Measurements from ENCODE around the gene GSTM1.
"Not testable (repeated sequence)": the region's sequence is repeated elsewhere in the genome, so short reads cannot be mapped to it uniquely, and the experiment has no call there.

Gene GSTM1

DNA sequence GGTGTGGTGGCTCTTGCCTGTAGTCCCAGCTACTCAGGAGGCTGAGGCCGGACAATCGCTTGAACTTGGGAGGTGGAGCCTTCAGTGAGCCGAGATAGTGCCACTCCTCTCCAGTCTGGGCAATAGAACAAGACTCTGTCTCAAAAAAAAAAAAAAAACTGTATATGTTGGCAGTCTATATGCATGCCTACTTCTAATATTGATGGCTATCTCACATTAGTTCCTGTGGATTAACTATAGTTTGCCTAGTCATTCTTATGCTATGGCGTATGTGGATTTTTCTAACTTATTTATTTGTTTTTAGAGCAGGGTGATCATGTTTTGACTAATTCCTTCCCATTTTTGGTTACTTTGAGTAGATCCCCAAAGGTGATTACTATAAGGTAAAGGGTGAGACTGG lies 9.4 kb downstream of the GSTM1 start:
- in situ Hi-C loops (cut with MboI; ENCODE audit: low sequenced_read_pairs), result no loop called here

DNA sequence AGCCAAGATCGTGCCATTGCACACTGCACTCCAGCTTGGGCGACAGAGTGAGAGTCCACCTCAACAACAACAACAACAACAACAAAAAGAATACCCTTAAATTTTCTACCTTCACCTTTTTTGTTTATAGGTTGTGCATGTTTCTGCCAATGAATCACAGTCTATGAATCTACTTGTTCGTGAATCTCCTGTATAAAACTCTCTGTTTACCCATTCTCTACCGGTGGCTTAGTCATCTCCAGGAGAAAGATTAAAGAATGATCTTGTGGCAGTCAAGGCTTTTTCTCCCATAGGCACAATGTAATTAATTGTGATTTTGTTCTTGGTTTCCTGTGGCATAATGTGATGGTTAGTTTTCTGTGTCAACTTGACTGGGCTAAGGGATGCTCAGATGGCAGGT lies 10.2 kb downstream of the GSTM1 start:
- in situ Hi-C loops (cut with MboI; ENCODE audit: low sequenced_read_pairs), result not testable (repeated sequence)

DNA sequence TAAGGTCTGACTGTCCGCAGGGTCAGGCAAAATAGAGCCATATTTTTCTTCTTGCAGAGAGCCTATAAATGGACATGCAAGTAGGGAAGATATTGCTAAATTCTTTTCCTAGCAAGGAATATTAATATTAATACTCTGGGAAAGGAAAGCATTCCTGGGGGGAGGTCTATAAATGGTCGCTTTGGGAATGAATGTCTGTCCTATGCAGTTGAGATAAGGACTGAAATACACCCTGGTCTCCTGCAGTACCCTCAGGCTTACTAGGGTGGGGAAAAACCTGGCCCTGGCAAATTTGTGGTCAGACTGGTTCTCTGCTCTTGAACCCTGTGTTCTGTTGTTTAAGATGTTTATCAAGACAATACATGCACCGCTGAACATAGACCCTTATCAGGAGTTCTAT lies 15.3 kb downstream of the GSTM1 start:
- in situ Hi-C loops (cut with MboI; ENCODE audit: low sequenced_read_pairs), result not testable (repeated sequence)

DNA sequence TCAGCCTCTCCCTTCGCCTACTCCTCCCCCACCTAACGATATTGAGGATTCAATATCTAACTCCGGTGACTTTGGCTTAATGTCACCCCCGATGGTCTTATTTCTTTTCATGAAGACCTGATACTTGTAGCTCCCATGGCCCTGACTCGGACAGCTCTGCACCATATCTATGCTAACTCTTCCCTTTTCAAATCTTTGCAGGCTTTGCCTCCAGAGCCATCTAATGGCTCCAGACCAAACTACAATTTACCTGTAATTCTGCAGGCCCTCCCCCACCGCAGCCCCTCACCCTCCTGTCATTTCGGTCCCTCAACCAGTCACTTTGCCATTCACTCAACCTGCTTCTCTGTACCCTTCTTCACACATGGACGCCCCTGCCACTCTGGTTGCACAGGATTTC lies 16.6 kb downstream of the GSTM1 start:
- in situ Hi-C loops (cut with MboI; ENCODE audit: low sequenced_read_pairs), result no loop called here

DNA sequence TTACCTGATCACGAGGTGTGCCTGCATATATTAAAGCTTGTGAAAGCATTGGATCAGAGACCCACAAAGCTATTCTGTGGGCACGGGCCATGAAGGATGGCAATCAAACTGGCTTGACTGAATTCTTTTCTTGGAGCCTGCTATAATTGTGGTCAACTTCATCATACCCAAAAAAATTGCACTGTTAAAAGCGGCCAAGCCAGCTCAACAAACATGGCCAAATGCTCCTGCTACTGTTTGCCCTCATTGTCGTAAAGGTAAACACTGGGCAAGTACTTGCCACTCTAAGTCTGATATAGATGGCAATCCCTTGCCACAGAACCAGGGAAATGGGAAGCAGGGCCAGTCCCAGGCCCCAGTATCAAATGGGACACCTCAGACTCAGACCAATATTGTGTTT lies 17.8 kb downstream of the GSTM1 start:
- in situ Hi-C loops (cut with MboI; ENCODE audit: low sequenced_read_pairs), result no loop called here

DNA sequence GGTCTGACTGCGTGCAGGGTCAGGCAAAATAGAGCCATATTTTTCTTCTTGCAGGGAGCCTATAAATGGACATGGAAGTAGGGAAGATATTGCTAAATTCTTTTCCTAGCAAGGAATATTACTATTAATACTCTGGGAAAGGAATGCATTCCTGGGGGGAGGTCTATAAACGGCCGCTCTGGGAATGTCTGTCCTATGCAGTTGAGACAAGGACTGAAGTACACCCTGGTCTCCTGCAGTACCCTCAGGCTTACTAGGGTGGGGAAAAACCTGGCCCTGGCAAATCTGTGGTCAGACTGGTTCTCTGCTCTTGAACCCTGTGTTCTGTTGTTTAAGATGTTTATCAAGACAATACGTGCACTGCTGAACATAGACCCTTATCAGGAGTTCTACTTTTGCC lies 21.3 kb downstream of the GSTM1 start:
- in situ Hi-C loops (cut with MboI; ENCODE audit: low sequenced_read_pairs), result not testable (repeated sequence)

DNA sequence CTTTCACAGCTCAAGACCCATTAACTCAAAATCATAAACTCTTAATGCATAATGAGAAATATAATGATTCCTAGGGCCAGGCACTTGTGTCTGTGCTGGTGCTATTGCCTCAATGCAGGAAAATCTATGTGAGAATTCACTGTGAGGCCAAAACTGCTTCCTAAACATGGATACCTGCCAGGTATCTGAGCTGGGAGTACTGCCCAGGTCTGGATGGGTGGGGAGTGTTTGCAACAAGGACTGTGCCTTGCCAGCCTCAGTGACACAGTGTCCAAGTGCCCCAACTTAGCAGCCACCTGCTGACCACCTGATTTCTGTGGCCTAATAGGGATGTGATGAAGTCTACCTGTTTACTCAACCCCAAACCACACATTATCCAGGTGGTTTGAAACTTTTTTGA lies 22.2 kb downstream of the GSTM1 start:
- in situ Hi-C loops (cut with MboI; ENCODE audit: low sequenced_read_pairs), result not testable (repeated sequence)

DNA sequence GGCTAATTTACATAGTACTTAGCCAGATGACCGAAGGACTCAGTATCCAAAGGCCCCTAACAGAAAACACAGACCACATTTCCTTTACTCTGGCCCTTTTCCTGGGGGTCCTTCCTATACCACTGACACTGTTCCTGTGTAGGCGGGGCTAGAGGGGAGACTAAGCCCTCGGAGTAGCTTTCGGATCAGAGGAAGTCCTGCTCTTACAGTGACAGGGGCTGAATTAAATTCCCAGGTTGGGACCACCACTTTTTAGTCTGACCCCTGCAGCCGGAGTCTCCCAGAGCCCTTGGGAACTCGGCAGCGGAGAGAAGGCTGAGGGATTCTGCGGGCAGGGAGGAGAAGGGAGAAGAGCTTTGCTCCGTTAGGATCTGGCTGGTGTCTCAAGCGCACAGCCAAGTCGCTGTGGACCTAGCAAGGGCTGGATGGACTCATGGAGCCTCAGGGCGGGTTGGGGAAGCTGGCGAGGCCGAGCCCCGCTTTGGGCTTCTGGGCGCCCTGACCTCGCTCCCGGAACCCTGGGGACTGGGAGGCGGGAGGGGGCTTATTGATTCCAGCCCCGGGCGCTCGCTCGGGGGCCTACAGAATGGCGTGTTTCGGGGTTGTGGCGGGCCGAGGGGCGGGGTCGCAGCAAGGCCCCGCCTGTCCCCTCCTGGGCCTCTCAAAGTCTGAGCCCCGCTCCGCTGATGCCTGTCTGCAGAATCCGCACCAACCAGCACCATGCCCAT lies 24.1 kb downstream of the GSTM1 start, which contains the start of gene GSTM5:
TSS of gene GSTM5 (plus strand) at position 659 of the 728 bp plus-strand sequence. CDS start at position 721, 62 bp downstream.
- in situ Hi-C loops (cut with MboI; ENCODE audit: low sequenced_read_pairs), result not testable (repeated sequence)

DNA sequence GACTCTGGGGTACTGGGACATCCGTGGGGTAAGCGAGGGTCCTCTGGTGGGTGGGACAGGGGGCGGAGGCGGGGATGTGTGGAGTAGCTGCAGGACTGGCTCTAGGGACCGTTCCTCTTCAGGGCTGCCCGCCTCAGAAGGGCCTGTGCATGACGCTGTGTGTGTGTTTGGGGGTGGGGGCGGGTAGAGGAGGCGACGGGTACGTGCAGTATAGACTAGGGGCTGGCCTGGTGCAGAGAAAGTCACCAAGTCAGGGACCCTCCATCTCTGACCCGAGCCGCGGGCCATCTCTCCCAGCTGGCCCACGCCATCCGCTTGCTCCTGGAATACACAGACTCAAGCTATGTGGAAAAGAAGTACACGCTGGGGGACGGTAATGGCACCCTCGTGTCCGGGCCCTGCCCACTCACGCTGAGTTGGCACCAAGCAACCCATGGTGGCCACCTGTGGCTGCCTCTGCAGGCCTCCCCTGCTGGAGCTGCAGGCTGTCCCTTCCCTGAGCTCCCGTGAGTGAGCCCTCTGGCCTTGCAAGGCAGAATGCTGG lies 24.8 kb downstream of the GSTM1 start:
- in situ Hi-C loops (cut with MboI; ENCODE audit: low sequenced_read_pairs), result no loop called here

DNA sequence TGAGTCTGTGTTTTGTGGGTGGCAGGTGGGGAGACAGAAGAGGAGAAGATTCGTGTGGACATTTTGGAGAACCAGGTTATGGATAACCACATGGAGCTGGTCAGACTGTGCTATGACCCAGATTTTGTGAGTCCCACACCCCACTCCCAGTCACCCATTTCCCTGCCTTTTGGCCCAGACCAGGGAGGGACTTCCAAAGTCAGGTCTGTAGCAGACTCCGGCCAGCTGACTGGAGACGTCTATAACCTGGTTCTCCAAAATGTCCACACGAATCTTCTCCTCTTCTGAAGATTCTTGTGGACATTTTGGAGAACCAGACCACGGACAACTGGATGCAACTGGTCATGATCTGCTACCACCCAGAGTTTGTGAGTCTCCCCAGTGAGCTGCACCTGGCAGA lies 26.0 kb downstream of the GSTM1 start:
- in situ Hi-C loops (cut with MboI; ENCODE audit: low sequenced_read_pairs), result no loop called here

DNA sequence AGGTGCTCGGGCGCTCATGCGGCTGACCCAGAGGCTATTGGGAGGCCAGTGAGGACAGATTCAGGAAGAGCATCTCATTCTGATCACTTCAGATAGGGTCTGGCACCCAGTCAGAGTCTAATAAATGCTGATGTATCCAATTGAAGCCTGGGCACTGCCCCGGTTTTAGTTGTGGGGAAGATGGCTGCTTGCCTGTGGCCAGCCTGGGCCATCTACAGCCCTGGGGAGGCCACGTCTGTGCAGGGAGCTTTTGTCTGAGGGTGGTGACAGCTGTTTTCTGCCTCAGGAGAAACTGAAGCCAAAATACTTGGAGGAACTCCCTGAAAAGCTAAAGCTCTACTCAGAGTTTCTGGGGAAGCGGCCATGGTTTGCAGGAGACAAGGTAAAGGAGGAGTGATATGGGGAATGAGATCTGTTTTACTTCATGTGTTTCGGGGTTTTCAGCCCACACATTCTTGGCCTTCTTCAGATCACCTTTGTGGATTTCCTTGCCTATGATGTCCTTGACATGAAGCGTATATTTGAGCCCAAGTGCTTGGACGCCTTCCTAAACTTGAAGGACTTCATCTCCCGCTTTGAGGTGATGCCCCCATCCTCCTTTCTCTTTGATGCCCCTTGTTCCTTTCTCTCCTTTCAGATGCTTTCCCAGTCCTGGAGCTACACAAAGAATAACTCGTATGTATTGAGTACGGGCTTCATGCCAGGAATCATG lies 27.2 kb downstream of the GSTM1 start:
- in situ Hi-C loops (cut with MboI; ENCODE audit: low sequenced_read_pairs), result no loop called here

DNA sequence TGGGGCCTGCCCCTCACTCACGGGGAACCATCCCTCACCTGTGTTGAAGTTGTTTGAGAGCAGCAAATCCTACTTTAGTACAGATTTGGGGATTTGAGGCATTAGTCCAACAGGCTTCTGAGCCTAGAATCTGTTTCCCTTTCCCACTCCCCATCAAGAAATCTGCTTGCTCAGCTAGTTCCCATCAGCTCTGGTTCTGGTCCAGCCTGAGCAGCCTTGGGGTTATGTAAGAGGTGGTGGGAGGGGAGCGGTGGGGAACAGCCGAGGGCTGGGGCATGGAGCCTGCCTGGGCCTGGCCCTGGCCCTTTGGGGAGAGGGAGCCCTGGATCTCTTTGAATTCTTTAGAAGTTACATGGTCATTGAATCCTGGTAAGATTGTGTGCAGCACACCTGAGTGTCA lies 28.5 kb downstream of the GSTM1 start:
- in situ Hi-C loops (cut with MboI; ENCODE audit: low sequenced_read_pairs), result no loop called here

DNA sequence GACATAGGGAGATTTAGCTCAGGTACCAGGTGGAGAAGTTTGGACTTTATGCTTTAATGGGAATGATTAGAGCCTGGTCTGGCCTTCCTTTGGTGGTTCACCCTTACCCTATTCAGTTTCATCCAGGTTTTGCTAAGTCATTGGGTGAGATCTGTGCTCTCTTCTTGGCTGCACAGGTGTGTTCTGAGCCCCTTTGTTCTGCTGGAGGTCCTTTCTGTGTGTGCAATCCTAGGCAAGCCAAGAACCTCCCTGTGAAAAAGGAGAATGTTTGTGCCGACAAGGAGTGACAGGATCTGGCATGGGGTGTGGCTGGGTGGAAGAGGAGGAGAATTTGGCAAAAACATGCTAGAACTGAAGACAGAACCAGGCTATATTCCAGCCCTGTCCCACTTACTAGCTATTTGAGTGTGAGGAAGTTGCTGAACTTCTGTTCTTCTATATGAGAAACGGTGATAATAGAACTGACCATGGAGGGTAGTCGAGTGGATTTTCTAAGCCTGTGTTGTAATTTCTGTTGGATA lies 29.0 kb downstream of the GSTM1 start:
- in situ Hi-C loops (cut with MboI; ENCODE audit: low sequenced_read_pairs), result no loop called here

DNA sequence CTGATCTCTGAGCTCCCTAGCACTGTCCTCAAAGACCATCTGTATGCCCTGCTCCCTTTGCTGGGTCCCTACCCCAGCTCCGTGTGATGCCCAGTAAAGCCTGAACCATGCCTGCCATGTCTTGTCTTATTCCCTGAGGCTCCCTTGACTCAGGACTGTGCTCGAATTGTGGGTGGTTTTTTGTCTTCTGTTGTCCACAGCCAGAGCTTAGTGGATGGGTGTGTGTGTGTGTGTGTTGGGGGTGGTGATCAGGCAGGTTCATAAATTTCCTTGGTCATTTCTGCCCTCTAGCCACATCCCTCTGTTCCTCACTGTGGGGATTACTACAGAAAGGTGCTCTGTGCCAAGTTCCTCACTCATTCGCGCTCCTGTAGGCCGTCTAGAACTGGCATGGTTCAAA lies 30.1 kb downstream of the GSTM1 start:
- in situ Hi-C loops (cut with MboI; ENCODE audit: low sequenced_read_pairs), result no loop called here

DNA sequence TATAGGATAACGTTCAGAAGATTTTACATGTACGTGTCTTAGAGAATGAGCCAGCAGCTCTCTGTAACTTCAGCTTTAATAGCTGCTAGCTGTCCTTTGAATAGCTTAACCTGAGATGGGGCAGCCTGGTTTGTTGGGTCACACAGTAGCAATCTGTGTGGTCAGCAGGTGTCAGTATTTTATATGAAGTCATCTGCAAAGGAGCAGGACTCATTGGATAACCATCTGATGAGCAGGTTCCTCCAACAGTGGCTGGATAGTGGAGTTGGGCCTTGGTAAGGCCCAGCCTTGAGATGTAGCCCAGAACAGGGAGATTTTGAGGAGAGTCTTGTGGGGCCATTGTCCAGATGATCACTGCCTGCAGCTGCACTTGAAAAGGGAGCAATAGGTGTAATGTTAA lies 30.9 kb downstream of the GSTM1 start:
- in situ Hi-C loops (cut with MboI; ENCODE audit: low sequenced_read_pairs), result no loop called here

DNA sequence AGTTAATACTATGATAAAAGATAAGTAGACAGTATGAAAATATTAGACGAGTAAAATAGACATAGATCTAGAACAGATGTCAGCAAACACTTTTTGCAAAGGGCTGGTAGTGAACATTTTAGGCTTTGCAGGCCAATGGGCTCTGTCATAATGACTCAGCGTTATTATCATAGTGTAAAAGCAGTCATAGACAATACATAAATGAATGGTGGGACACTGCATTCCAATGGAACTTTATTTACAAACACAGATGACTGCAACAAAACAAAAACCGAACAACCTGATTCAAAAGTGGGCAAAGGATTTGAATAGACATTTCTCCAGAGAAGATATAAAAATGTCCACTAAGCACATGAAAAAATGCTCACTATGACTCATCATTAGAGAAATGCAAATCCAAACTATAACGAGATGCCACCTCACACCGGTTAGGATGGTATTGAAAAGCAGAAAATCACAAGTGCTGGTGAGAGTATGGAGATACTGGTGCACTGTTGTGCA lies 31.8 kb downstream of the GSTM1 start:
- in situ Hi-C loops (cut with MboI; ENCODE audit: low sequenced_read_pairs), result no loop called here

DNA sequence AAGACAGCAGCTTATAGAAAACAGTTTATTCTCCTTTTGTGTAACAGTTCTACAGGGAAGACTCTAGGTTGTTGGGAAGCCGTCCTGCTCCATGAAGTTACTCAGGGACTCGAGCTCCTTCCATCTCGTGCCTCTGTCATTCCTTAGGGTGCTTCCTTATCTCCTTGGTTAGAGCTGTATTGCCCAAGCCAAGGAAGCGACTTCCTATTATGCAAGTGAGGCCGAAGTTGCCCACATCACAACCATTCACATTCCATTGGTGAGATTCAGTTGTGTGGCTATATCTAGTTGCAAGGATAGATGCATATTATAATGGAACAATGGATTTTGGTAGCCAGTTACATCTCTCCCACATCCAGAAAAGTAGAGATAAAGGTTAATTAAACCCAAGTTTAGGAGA lies 33.4 kb downstream of the GSTM1 start:
- in situ Hi-C loops (cut with MboI; ENCODE audit: low sequenced_read_pairs), result no loop called here

DNA sequence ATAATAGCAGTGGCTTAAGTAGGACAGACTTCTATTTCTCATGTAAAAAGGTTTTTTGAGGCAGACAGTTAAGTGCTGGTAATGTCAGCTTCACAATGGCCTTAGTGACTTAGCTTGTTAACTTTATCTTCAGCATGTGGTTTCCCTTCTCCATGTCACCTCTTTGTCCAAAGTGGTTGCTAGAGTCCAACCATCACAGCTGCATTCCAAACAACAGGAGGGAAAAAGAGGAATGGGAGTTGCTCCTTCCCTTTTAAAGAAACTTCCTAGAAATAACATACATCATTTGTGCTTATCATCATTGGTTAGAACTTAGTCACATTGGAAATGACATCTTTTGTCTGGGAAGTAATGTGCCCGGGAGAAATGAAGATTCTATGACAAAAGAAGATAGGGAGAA lies 34.4 kb downstream of the GSTM1 start:
- in situ Hi-C loops (cut with MboI; ENCODE audit: low sequenced_read_pairs), result no loop called here

DNA sequence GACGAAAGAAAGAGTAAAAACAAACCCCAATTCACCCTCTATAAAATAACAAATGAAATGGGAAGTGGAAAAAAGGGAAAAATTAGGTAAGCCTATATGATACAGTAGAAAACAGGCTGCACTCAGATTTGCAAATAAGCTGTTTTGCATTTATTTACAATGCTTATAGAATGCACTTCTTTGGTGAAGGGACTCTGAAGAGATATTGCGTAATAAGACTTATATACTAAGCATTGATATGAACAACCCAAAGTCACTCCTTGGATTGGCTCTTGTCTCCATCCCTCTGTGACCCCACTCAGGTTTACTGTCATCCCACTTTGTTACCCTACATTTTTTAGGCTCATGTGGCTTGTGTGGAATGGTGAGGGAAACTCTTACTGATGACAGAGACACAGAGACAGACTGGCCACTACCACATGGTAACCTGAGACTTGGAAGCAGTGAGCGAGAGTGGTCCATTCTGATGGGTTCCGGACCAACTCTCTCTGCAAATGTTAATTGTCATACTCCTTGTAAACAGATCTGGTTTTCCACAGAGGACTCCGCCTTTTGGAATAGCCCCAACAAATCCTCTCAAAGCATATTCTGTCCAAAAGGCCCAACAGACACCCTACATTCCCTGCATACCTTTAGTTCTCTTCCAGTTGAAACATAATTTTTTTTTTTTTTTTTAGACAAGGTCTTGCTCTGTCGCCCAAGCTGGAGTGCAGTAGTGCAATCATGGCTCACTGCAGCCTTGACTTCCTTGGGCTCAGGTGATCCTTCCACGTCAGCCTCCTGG lies 35.5 kb downstream of the GSTM1 start:
- in situ Hi-C loops (cut with MboI; ENCODE audit: low sequenced_read_pairs), result no loop called here

DNA sequence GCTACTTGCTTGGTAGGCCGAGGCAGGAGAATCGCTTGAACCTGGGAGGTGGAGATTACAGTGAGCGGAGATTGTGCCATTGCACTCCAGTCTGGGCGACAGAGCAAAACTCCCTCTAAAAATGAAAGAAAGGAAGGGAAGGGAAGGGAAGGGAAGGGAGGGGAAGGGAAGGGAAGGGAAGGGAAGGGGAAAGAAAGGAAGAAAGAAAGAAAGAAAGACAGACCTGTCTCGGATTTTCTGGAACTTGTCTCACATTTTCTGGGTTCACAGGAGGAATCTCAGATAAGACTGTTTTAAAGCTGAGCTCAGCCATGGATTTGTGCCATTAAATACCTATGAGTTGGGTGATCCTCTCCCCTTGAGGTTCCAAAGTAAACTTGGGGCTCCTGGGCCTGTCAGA lies 37.3 kb downstream of the GSTM1 start:
- in situ Hi-C loops (cut with MboI; ENCODE audit: low sequenced_read_pairs), result no loop called here

DNA sequence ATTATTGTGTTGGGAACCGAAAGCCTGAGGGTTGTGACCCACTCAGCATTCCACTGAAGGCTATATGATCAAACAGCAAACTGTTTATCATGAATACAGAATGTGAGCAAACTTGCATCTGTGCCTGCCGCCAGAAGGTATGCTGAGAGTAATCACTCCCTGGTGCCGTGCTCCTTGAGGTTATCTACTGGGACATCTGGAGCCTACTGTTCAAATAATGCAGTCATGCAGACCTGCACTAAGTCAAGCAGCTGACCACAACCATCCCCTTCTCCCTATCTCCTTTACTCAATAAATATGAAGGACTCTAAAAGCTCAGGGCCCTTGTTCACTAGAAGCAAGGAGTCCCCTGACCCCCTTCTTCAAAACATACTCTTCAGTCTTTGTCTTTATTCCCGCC lies 37.9 kb downstream of the GSTM1 start:
- in situ Hi-C loops (cut with MboI; ENCODE audit: low sequenced_read_pairs), result no loop called here

Measured in hTERT RPE-1 (cell line).